Heart left ventricle (tissue), 16 donors: ENCODE measurements around the gene NOX3. TPM values are rescaled to one million over a fixed set of nuclear protein-coding genes. Genes with fewer than 3 reads are reported as not detected.

Experiments used
- ATAC-seq, 4 donors: fragments of 200-7000 bp; cut with Tn5 transposase; one replicate each; pipeline ENCODE4 v1.9.1; 2020 to 2022; ENCODE audit warnings: moderate library complexity in 4 of 4, mild to moderate bottlenecking in 3 of 4, moderate number of reproducible peaks in 1 of 4
- DNase-seq, 5 donors: peaks; one replicate each; pipeline ENCODE4 v3.0.0-alpha.2; 2020
- H3K27ac ChIP-seq, 12 donors: fragments of 200-600 bp; sonication (generic) in 4 of 12; one replicate each; pipeline versions ENCODE4 v1.5.0 to v1.8.0; 2016 to 2022; ENCODE audit warnings: mild to moderate bottlenecking in 2 of 12
- H3K27me3 ChIP-seq, 9 donors: fragments of 200-600 bp; sonication (generic) in 2 of 9; one replicate each; pipeline versions ENCODE4 v1.5.1 to v1.8.0; 2016 to 2022; ENCODE audit warnings: mild to moderate bottlenecking in 3 of 9
- H3K36me3 ChIP-seq, 9 donors: fragments of 200-600 bp; sonication (generic) in 2 of 9; one replicate each; pipeline versions ENCODE4 v1.5.0 to v1.8.0; 2018 to 2022; ENCODE audit warnings: mild to moderate bottlenecking in 2 of 9
- H3K4me1 ChIP-seq, 12 donors: fragments of 200-600 bp; sonication (generic) in 4 of 12; one replicate each; pipeline versions ENCODE4 v1.5.0 to v1.8.0; 2016 to 2022; ENCODE audit warnings: mild to moderate bottlenecking in 3 of 12
- H3K4me3 ChIP-seq, 12 donors: fragments of 200-600 bp; sonication (generic) in 4 of 12; one replicate each; pipeline versions ENCODE4 v1.5.0 to v1.8.0; 2017 to 2022; ENCODE audit warnings: mild to moderate bottlenecking in 9 of 12, moderate library complexity in 4 of 12
- H3K9me3 ChIP-seq, 12 donors: fragments of 200-600 bp; sonication (generic) in 4 of 12; one replicate each; pipeline versions ENCODE4 v1.5.0 to v1.8.0; 2016 to 2022; ENCODE audit warnings: mild to moderate bottlenecking in 1 of 12
- CTCF ChIP-seq, 12 donors: fragments of 200-600 bp; sonication (generic) in 4 of 12; IDR thresholded peaks; one replicate each; pipeline versions ENCODE4 v1.5.0 to v1.8.0; 2018 to 2022; ENCODE audit warnings: antibody characterized with exemption in 12 of 12, mild to moderate bottlenecking in 5 of 12
- POLR2A ChIP-seq, 2 donors: fragments of 450-650 bp; IDR thresholded peaks; one replicate each; pipeline ENCODE4 v1.6.1; 2017; ENCODE audit warnings: antibody characterized with exemption in 2 of 2, mild to moderate bottlenecking in 2 of 2, moderate library complexity in 2 of 2
- WGBS, 4 donors: extraction: QIAGEN DNeasy Blood & Tissue Kit in 2 of 4; methylation state at CpG; one replicate each; pipeline versions ENCODE4 v1.1.5 to v1.1.7; 2013 to 2018; 5-methylcytosine and 5-hydroxymethylcytosine counted together
- intact Hi-C, 10 donors: fragments of 100-400 bp; cut with DNase I; formaldehyde crosslinking; loops; one replicate each; pipeline versions ENCODE4 v1.11.1 to v1.14.2; 2022
- polyA plus RNA-seq, 2 donors: library from polyadenylated mRNA; stranded (reverse); fragments of 200-250 nt; gene quantifications; one replicate each; pipeline ENCODE4 v1.2.3, GENCODE V29; 2013
- total RNA-seq, 9 donors: library from RNA; depleted of rRNA in 2 of 9; stranded (reverse); fragments of >200 nt in 2 of 9; fragmentation: NEBNext Ultra II Directional in 3 of 9; extraction: Animal tissue kit (Norgen Biotek cat#: 25700) in 3 of 9; gene quantifications; one replicate each; pipeline versions ENCODE4 v1.1.0 to v1.2.4, GENCODE V29; 2016 to 2023
- donor health status: ischemic (EF 13 %, LVEDD 7.1; RV severe dilation, severe dysfunction).
- donor health status: healthy with polysubstance abuse.
- donor health status: DM: no; HTN: yes; CAD: no.
- donor health status: DM: no; HTN: no; CAD: no.
- donor health status: ischemic (EF 25% LVEDD 6.9; RV normal size, moderate dysfunction).
- donor health status: ischemic (EF 25% LVEDD 5.7; RV mildly dilated, moderate dysfunction).
- donor health status: healthy.
- donor health status: DM: yes; HTN: yes; CAD: no.
- donor health status: ischemic (EF 35%, LVEDD 5.7; RV mildly dilated, moderate dysfunction).
- donor health status: nonischemic (EF 11% LVEDD 7.7; RV severe dilation, severe dysfunction).
- donor health status: DM: yes; HTN: yes; CAD: no.
- donor health status: PGD.
- donor health status: ischemic (EF 29% LVEDD 5.4; RV normal size, mild dysfunction).
- donor health status: nonischemic (EF 23%, LVEDD 6.1; RV moderate dilation, normal function).

The NOX3 gene
- total and polyA plus RNA-seq, 11 donors, result not detected

- no peaks in the 10 kb centered on the region for H3K4me1 ChIP-seq
- no peak for TF ChIP-seq CTCF (IDR thresholded peaks at IDR 0.05)
- TF ChIP-seq POLR2A (IDR thresholded peaks at IDR 0.05), result no peak
- H3K27ac ChIP-seq, result no peak overlapping the region
- H3K36me3 ChIP-seq, result no peaks in the 10 kb centered on the region
- peaks cover 0 to 28% (median 8%) of the 10 kb centered on the region in 12 donors for H3K9me3 ChIP-seq
- intact Hi-C loops, result no loop called here
- no peak for DNase-seq
- no peak for ATAC-seq
- H3K4me3 ChIP-seq, result no peak overlapping the region
- H3K27me3 ChIP-seq, result no peaks in the 10 kb centered on the region
- WGBS, 4 donors, result 85 to 94% (median 89%) methylated on average over 3 of the region's 3 CpGs
These were observed 10.9 kb upstream of the NOX3 start for GRCh38 chr6:155466539-155466938.

DNA sequence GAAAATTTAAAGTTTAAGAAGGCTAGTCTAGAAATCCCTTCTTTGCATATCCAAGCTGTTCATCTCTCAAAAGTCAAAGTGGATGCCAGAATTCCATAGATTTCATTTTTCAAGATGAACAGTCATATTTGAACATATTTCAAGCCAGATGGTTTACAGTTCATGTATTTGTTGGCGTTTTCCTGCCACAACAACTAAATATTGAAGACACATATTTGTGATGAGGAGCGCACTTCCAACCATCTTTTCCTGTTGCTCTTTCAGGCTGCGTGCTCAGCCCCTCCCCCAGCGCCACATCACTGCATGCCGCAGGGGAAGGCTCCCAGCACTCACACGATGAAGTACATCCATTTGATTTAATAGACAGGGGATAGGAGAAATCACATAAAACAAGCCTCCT lies 5.9 kb upstream of the NOX3 start:
- H3K9me3 ChIP-seq, result peaks cover 0 to 13% (median 0%) of the 10 kb centered on the region in 12 donors
- H3K27ac ChIP-seq, result no peak overlapping the region
- H3K27me3 ChIP-seq, result peaks cover 0 to 8% (median 0%) of the 10 kb centered on the region in 9 donors
- TF ChIP-seq POLR2A (IDR thresholded peaks at IDR 0.05) (no peak), CTCF (IDR thresholded peaks at IDR 0.05) (no peak)
- 50 to 62% (median 58%) methylated on average over 6 of the region's 6 CpGs for WGBS, 4 donors
- no peak for ATAC-seq
- no peak for DNase-seq
- no peak overlapping the region for H3K4me3 ChIP-seq
- H3K36me3 ChIP-seq, result no peaks in the 10 kb centered on the region
- intact Hi-C loops, result no loop called here
- H3K4me1 ChIP-seq, result no peaks in the 10 kb centered on the region

- no peaks in the 10 kb centered on the region for H3K36me3 ChIP-seq
- ATAC-seq (no peak), DNase-seq (no peak)
- 58 to 65% (median 61%) methylated on average over 4 of the region's 4 CpGs for WGBS, 4 donors
- no peak overlapping the region for H3K4me3 ChIP-seq
- H3K4me1 ChIP-seq, result peaks cover 0 to 2% (median 0%) of the 10 kb centered on the region in 12 donors
- TF ChIP-seq CTCF (IDR thresholded peaks at IDR 0.05), result no peak
- TF ChIP-seq POLR2A (IDR thresholded peaks at IDR 0.05), result no peak
- intact Hi-C loops, result no loop called here
- peaks cover 0 to 9% (median 0%) of the 10 kb centered on the region in 9 donors for H3K27me3 ChIP-seq
- H3K9me3 ChIP-seq, result no peaks in the 10 kb centered on the region
- no peak overlapping the region for H3K27ac ChIP-seq
These were observed 1.2 kb downstream of the NOX3 start for GRCh38 chr6:155454471-155454870.

- WGBS, 4 donors, result 88 to 93% (median 88%) methylated on average over 1 of the region's 1 CpG
- H3K36me3 ChIP-seq, result no peaks in the 10 kb centered on the region
- no peak overlapping the region for H3K27ac ChIP-seq
- DNase-seq (no peak), ATAC-seq (no peak)
- peaks cover 0 to 5% (median 0%) of the 10 kb centered on the region in 12 donors for H3K4me1 ChIP-seq
- intact Hi-C loops, result no loop called here
- H3K4me3 ChIP-seq, result no peak overlapping the region
- H3K9me3 ChIP-seq, result no peaks in the 10 kb centered on the region
- H3K27me3 ChIP-seq, result peaks cover 0 to 14% (median 0%) of the 10 kb centered on the region in 9 donors
- TF ChIP-seq CTCF (IDR thresholded peaks at IDR 0.05) (no peak), POLR2A (IDR thresholded peaks at IDR 0.05) (no peak)
These were observed 1.6 kb downstream of the NOX3 start for GRCh38 chr6:155454008-155454407.
